ENCODE results near the gene GSTT2.

The GSTT2 gene

GRCh38 chr22:24009227-24010017 lies 29.5 kb downstream of the GSTT2 start:
- no peak for DNase-seq (ENCODE audit: low spot score)

GRCh38 chr22:24010018-24010391 lies 30.1 kb downstream of the GSTT2 start:
- no peak for DNase-seq (ENCODE audit: low spot score)

- no peak for DNase-seq (ENCODE audit: low spot score)
Observed at GRCh38 chr22:24011735-24012068, 31.8 kb downstream of the GSTT2 start.

GRCh38 chr22:24016156-24016555 lies 36.2 kb downstream of the GSTT2 start:
- DNase-seq (ENCODE audit: low spot score): no peak

GRCh38 chr22:24021304-24021703 lies 41.4 kb downstream of the GSTT2 start:
- DNase-seq (ENCODE audit: low spot score): no peak

GRCh38 chr22:24023204-24023789 lies 43.4 kb downstream of the GSTT2 start:
- DNase-seq (ENCODE audit: low spot score): no peak

GRCh38 chr22:24024354-24024753 lies 44.4 kb downstream of the GSTT2 start:
- DNase-seq (ENCODE audit: low spot score): no peak

GRCh38 chr22:24025475-24025874 lies 45.5 kb downstream of the GSTT2 start:
- DNase-seq (ENCODE audit: low spot score): no peak

GRCh38 chr22:24026056-24026455 lies 46.1 kb downstream of the GSTT2 start:
- DNase-seq (ENCODE audit: low spot score): no peak

GRCh38 chr22:24026733-24027132 lies 46.8 kb downstream of the GSTT2 start:
- DNase-seq (ENCODE audit: low spot score): no peak

- DNase-seq (ENCODE audit: low spot score): no peak
Observed at GRCh38 chr22:24027389-24027975, 47.5 kb downstream of the GSTT2 start.

- no peak for DNase-seq (ENCODE audit: low spot score)
Observed at GRCh38 chr22:24027991-24028390, 48.1 kb downstream of the GSTT2 start.

- no peak for DNase-seq (ENCODE audit: low spot score)
Observed at GRCh38 chr22:24028533-24028932, 48.6 kb downstream of the GSTT2 start.

GRCh38 chr22:24029304-24029703 lies 49.4 kb downstream of the GSTT2 start:
- no peak for DNase-seq (ENCODE audit: low spot score)

GRCh38 chr22:24030186-24030702 lies 50.3 kb downstream of the GSTT2 start:
- no peak for DNase-seq (ENCODE audit: low spot score)
